ENCODE data around the gene TRIO.

TRIO gene

DNA sequence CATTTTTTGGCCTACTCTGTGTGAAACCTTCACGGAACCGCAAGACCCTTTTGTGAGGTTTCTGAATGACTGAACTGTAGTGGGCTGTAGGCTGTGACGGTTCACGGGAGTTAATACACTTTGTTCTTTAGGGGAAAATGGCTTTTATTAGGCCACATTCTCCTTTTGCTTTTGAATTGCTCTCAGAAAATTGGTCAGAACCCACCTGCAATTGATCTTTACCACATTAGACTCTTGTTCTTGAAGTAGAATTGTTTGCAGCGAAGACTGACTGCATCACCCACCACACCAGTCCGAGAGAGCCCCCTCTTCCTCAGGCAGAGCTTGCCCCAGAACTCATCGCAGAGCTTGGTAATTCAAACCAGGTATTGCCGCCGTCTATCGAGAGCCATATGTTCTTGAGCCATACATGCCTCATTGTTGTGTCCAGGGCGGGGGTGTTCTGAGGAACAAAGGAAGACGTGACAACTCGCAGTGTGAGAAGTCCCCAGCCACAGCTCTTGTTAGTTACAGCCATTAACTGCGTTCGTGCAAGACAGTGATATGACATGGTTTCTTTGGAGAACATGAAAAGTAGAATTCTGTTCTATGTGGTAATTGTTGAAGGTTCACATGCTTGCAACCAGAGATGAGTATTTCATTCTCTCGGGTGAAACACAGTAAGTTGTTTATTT lies 272.0 kb downstream of the TRIO start:
- Histone ChIP-seq H2AFZ (ENCODE audit: low read length) (no peak overlapping the region), H2BK12ac (ENCODE audit: low read length) (no peak overlapping the region), H3K79me1 (ENCODE audit: low read depth, low read length) (no peaks in the 10 kb centered on the region), H2BK15ac (ENCODE audit: low read length) (no peak overlapping the region), H3K9ac (ENCODE audit: low read depth, low read length, poor library complexity) (no peak overlapping the region), H3K23ac (ENCODE audit: low read depth, low read length, poor library complexity) (no peak overlapping the region), H3K36me3 (replicated peaks in 1 of 2; ENCODE audit: control insufficient read depth in 2 of 2, insufficient read depth in 2 of 2, low read length in 2 of 2) (peaks cover 24 to 95% of the 10 kb centered on the region in 2 donors), H3K9me3 (replicated peaks in 1 of 2; ENCODE audit: control insufficient read depth in 2 of 2, insufficient read depth in 1 of 2, low read depth in 1 of 2, low read length in 2 of 2) (no peaks in the 10 kb centered on the region), H2AK5ac (ENCODE audit: low read depth, low read length) (no peak overlapping the region), H2BK5ac (ENCODE audit: low read length) (no peak overlapping the region), H3K27me3 (ENCODE audit: control insufficient read depth in 3 of 3, insufficient read depth in 3 of 3, low read depth in 1 of 3, low read length in 3 of 3) (no peaks in the 10 kb centered on the region), H3K18ac (ENCODE audit: low read length) (no peak overlapping the region), H3K4me1 (ENCODE audit: control insufficient read depth in 2 of 2, insufficient read depth in 1 of 2, low read depth in 1 of 2, low read length in 2 of 2) (peaks cover 1 to 22% of the 10 kb centered on the region in 2 donors), H3K4ac (ENCODE audit: low read length) (no peak overlapping the region), H3K4me3 (ENCODE audit: low read length in 2 of 2) (no peak overlapping the region), H3K4me2 (ENCODE audit: insufficient read depth, low read length, poor library complexity, severe bottlenecking) (no peak overlapping the region), H4K91ac (ENCODE audit: low read depth, low read length, poor library complexity) (no peak overlapping the region), H3K14ac (ENCODE audit: low read length) (no peak overlapping the region), H3K27ac (replicated peaks; ENCODE audit: low read length) (no peak overlapping the region), H2BK120ac (ENCODE audit: low read depth, low read length) (no peak overlapping the region), H4K8ac (ENCODE audit: low read depth, low read length) (no peak overlapping the region)
- DNase-seq (ENCODE audit: low spot score): no peak
- WGBS, 2 donors (ENCODE audit: extremely low coverage in 2 of 2, insufficient read length in 2 of 2, insufficient replicate concordance in 1 of 2): no CpG with 5 or more reads among the region's 16 CpGs

DNA sequence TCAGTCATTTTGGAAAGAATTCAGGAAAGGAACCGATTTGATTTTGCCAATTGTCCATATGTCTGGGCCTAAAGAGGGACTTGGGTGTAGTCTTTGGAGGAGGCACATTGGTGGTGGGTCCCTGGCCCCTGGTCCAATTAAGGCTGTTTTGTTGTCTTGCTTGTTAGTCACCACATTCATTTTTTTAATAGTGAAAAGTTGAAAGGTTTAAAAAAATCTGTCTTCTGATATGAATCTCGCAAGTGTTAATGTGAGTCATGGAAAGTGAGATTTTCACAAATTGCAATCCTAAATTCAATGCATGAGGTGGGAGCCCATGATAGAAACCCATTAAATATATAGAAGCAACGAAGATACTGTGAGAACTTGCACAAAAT lies 272.5 kb downstream of the TRIO start:
- Histone ChIP-seq H3K23ac (ENCODE audit: low read depth, low read length, poor library complexity) (no peak overlapping the region), H2BK5ac (ENCODE audit: low read length) (no peak overlapping the region), H4K8ac (ENCODE audit: low read depth, low read length) (no peak overlapping the region), H3K9me3 (replicated peaks in 1 of 2; ENCODE audit: control insufficient read depth in 2 of 2, insufficient read depth in 1 of 2, low read depth in 1 of 2, low read length in 2 of 2) (no peaks in the 10 kb centered on the region), H3K4me2 (ENCODE audit: insufficient read depth, low read length, poor library complexity, severe bottlenecking) (no peak overlapping the region), H3K14ac (ENCODE audit: low read length) (no peak overlapping the region), H3K27me3 (ENCODE audit: control insufficient read depth in 3 of 3, insufficient read depth in 3 of 3, low read depth in 1 of 3, low read length in 3 of 3) (no peaks in the 10 kb centered on the region), H3K4ac (ENCODE audit: low read length) (no peak overlapping the region), H2BK120ac (ENCODE audit: low read depth, low read length) (no peak overlapping the region), H3K4me3 (ENCODE audit: low read length in 2 of 2) (no peak overlapping the region), H2BK12ac (ENCODE audit: low read length) (no peak overlapping the region), H2AK5ac (ENCODE audit: low read depth, low read length) (no peak overlapping the region), H3K4me1 (ENCODE audit: control insufficient read depth in 2 of 2, insufficient read depth in 1 of 2, low read depth in 1 of 2, low read length in 2 of 2) (peaks cover 1 to 22% of the 10 kb centered on the region in 2 donors), H4K91ac (ENCODE audit: low read depth, low read length, poor library complexity) (no peak overlapping the region), H3K27ac (replicated peaks; ENCODE audit: low read length) (no peak overlapping the region), H3K79me1 (ENCODE audit: low read depth, low read length) (no peaks in the 10 kb centered on the region), H2BK15ac (ENCODE audit: low read length) (no peak overlapping the region), H3K36me3 (replicated peaks in 1 of 2; ENCODE audit: control insufficient read depth in 2 of 2, insufficient read depth in 2 of 2, low read length in 2 of 2) (peaks cover 25 to 95% of the 10 kb centered on the region in 2 donors), H3K18ac (ENCODE audit: low read length) (no peak overlapping the region), H2AFZ (ENCODE audit: low read length) (no peak overlapping the region), H3K9ac (ENCODE audit: low read depth, low read length, poor library complexity) (no peak overlapping the region)
- no peak for DNase-seq (ENCODE audit: low spot score)
- WGBS, 2 donors (ENCODE audit: extremely low coverage in 2 of 2, insufficient read length in 2 of 2, insufficient replicate concordance in 1 of 2): no CpG with 5 or more reads among the region's 3 CpGs

DNA sequence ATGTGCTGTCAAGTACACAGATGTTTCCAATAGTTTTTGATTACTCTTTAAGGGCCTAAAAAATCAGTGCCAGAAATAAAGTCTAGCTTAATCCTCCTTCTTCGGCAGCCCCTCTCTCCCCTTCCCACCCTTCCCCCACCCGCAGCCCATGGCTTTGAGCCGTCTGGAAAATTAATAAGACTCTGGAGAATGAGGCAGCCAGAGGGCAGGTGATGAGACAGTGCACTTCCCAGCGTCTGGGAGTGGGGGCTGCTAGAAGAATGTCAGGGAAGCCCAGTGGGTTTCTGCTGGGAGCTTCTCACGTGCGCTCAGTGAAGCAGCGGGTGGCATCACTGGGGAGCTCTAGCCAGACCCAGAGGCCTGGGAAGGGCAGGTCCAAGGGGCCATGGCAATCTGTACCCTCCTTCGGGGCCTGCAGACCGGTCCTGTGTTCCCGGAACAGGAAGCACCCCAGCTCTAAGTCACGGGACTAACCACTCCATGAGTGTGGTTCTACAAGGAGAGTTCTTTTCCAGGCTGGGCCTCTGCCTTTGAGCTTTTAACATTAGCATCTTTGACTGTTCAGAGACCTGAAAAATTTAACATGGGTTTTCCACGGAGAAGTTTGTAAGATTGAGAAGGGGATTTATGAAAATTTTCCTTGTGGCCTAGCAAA lies 273.6 kb downstream of the TRIO start:
- Histone ChIP-seq H4K91ac (ENCODE audit: low read depth, low read length, poor library complexity) (no peak overlapping the region), H3K4me3 (ENCODE audit: low read length in 2 of 2) (no peak overlapping the region), H3K9ac (ENCODE audit: low read depth, low read length, poor library complexity) (no peak overlapping the region), H3K23ac (ENCODE audit: low read depth, low read length, poor library complexity) (no peak overlapping the region), H3K27me3 (ENCODE audit: control insufficient read depth in 3 of 3, insufficient read depth in 3 of 3, low read depth in 1 of 3, low read length in 3 of 3) (no peaks in the 10 kb centered on the region), H2BK5ac (ENCODE audit: low read length) (no peak overlapping the region), H3K14ac (ENCODE audit: low read length) (no peak overlapping the region), H3K27ac (replicated peaks; ENCODE audit: low read length) (no peak overlapping the region), H3K36me3 (replicated peaks in 1 of 2; ENCODE audit: control insufficient read depth in 2 of 2, insufficient read depth in 2 of 2, low read length in 2 of 2) (peaks cover 24 to 95% of the 10 kb centered on the region in 2 donors), H2BK12ac (ENCODE audit: low read length) (no peak overlapping the region), H3K4me2 (ENCODE audit: insufficient read depth, low read length, poor library complexity, severe bottlenecking) (no peak overlapping the region), H2AK5ac (ENCODE audit: low read depth, low read length) (no peak overlapping the region), H3K9me3 (replicated peaks in 1 of 2; ENCODE audit: control insufficient read depth in 2 of 2, insufficient read depth in 1 of 2, low read depth in 1 of 2, low read length in 2 of 2) (no peaks in the 10 kb centered on the region), H3K4me1 (ENCODE audit: control insufficient read depth in 2 of 2, insufficient read depth in 1 of 2, low read depth in 1 of 2, low read length in 2 of 2) (peaks cover 1 to 22% of the 10 kb centered on the region in 2 donors), H2BK120ac (ENCODE audit: low read depth, low read length) (no peak overlapping the region), H2AFZ (ENCODE audit: low read length) (no peak overlapping the region), H3K18ac (ENCODE audit: low read length) (no peak overlapping the region), H3K4ac (ENCODE audit: low read length) (no peak overlapping the region), H3K79me1 (ENCODE audit: low read depth, low read length) (no peaks in the 10 kb centered on the region), H4K8ac (ENCODE audit: low read depth, low read length) (no peak overlapping the region), H2BK15ac (ENCODE audit: low read length) (no peak overlapping the region)
- DNase-seq (ENCODE audit: low spot score): no peak
- WGBS, 2 donors (ENCODE audit: extremely low coverage in 2 of 2, insufficient read length in 2 of 2, insufficient replicate concordance in 1 of 2): no CpG with 5 or more reads among the region's 12 CpGs

DNA sequence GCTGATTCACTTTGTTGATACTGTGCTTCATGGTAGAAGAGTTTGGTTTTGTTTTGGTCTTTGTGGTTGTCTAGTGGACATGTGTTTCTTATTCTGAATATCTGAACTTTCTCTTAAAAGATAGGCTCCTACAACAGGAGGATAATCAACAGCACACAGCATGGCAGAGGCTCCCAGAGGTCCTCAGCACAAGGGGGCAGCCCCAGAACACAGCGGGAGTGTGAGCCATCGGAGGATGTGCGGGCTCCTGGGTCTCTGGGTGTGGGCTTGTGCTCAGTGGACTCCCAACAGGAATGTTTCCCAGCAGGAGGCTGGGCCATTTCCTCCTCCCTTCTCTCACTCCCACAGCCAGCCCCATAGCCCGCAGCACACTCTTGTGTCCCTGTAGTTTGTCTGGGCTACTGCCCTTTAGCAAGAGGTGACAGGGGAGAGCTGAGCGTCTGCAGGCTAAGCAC lies 274.2 kb downstream of the TRIO start:
- peaks cover 1 to 22% of the 10 kb centered on the region in 2 donors for H3K4me1 ChIP-seq (ENCODE audit: control insufficient read depth in 2 of 2, insufficient read depth in 1 of 2, low read depth in 1 of 2, low read length in 2 of 2)

More for the DNA sequence above, 274.2 kb downstream of the TRIO start:
- Histone ChIP-seq H3K4ac (ENCODE audit: low read length) (no peak overlapping the region), H3K36me3 (replicated peaks in 1 of 2; ENCODE audit: control insufficient read depth in 2 of 2, insufficient read depth in 2 of 2, low read length in 2 of 2) (peaks cover 28 to 95% of the 10 kb centered on the region in 2 donors), H2AFZ (ENCODE audit: low read length) (no peak overlapping the region), H2BK120ac (ENCODE audit: low read depth, low read length) (no peak overlapping the region), H3K14ac (ENCODE audit: low read length) (no peak overlapping the region), H3K9me3 (replicated peaks in 1 of 2; ENCODE audit: control insufficient read depth in 2 of 2, insufficient read depth in 1 of 2, low read depth in 1 of 2, low read length in 2 of 2) (no peaks in the 10 kb centered on the region), H3K4me3 (ENCODE audit: low read length in 2 of 2) (no peak overlapping the region), H3K23ac (ENCODE audit: low read depth, low read length, poor library complexity) (no peak overlapping the region), H3K9ac (ENCODE audit: low read depth, low read length, poor library complexity) (no peak overlapping the region), H3K79me1 (ENCODE audit: low read depth, low read length) (no peaks in the 10 kb centered on the region), H3K4me2 (ENCODE audit: insufficient read depth, low read length, poor library complexity, severe bottlenecking) (no peak overlapping the region), H4K91ac (ENCODE audit: low read depth, low read length, poor library complexity) (no peak overlapping the region), H2BK12ac (ENCODE audit: low read length) (no peak overlapping the region), H3K27ac (replicated peaks; ENCODE audit: low read length) (no peak overlapping the region), H2BK15ac (ENCODE audit: low read length) (no peak overlapping the region), H3K27me3 (ENCODE audit: control insufficient read depth in 3 of 3, insufficient read depth in 3 of 3, low read depth in 1 of 3, low read length in 3 of 3) (no peaks in the 10 kb centered on the region), H2AK5ac (ENCODE audit: low read depth, low read length) (no peak overlapping the region), H4K8ac (ENCODE audit: low read depth, low read length) (no peak overlapping the region), H2BK5ac (ENCODE audit: low read length) (no peak overlapping the region), H3K18ac (ENCODE audit: low read length) (no peak overlapping the region)
- DNase-seq (ENCODE audit: low spot score): no peak
- WGBS, 2 donors (ENCODE audit: extremely low coverage in 2 of 2, insufficient read length in 2 of 2, insufficient replicate concordance in 1 of 2): no CpG with 5 or more reads among the region's 5 CpGs

All from neuronal stem cell (in vitro differentiated cells).